ENCODE results near the gene IPO4.

Gene IPO4

GRCh38 chr14:24151404-24152080 lies 37.1 kb downstream of the IPO4 start:
- DNase-seq (ENCODE audit: low read depth), result no peak
- TF ChIP-seq CTCF (conservative IDR thresholded peaks at IDR 0.05; ENCODE audit: control insufficient read depth, insufficient read depth, low read depth, low read length), result no peak
- no peak overlapping the region for H3K4me3 ChIP-seq (ENCODE audit: control insufficient read depth, low read depth, low read length)

GRCh38 chr14:24150993-24151392 lies 37.6 kb downstream of the IPO4 start:
- no peak overlapping the region for H3K4me3 ChIP-seq (ENCODE audit: control insufficient read depth, low read depth, low read length)
- TF ChIP-seq CTCF (conservative IDR thresholded peaks at IDR 0.05; ENCODE audit: control insufficient read depth, insufficient read depth, low read depth, low read length), result no peak
- no peak for DNase-seq (ENCODE audit: low read depth)

GRCh38 chr14:24150567-24150966 lies 38.0 kb downstream of the IPO4 start:
- DNase-seq (ENCODE audit: low read depth), result no peak
- TF ChIP-seq CTCF (conservative IDR thresholded peaks at IDR 0.05; ENCODE audit: control insufficient read depth, insufficient read depth, low read depth, low read length), result no peak
- H3K4me3 ChIP-seq (ENCODE audit: control insufficient read depth, low read depth, low read length), result no peak overlapping the region

- no peak for DNase-seq (ENCODE audit: low read depth)
- no peak for TF ChIP-seq CTCF (conservative IDR thresholded peaks at IDR 0.05; ENCODE audit: control insufficient read depth, insufficient read depth, low read depth, low read length)
Measured at GRCh38 chr14:24150061-24150460, 38.6 kb downstream of the IPO4 start.

GRCh38 chr14:24149302-24149969 lies 39.2 kb downstream of the IPO4 start:
- TF ChIP-seq CTCF (conservative IDR thresholded peaks at IDR 0.05; ENCODE audit: control insufficient read depth, insufficient read depth, low read depth, low read length), result no peak
- no peak for DNase-seq (ENCODE audit: low read depth)
- no peak overlapping the region for H3K4me3 ChIP-seq (ENCODE audit: control insufficient read depth, low read depth, low read length)

More at GRCh38 chr14:24150061-24150460, 38.6 kb downstream of the IPO4 start:
- H3K4me3 ChIP-seq (ENCODE audit: control insufficient read depth, low read depth, low read length), result no peak overlapping the region

- TF ChIP-seq CTCF (conservative IDR thresholded peaks at IDR 0.05; ENCODE audit: control insufficient read depth, insufficient read depth, low read depth, low read length), result no peak
- no peak for DNase-seq (ENCODE audit: low read depth)
- H3K4me3 ChIP-seq (ENCODE audit: control insufficient read depth, low read depth, low read length), result peak overlapping the region; percentile 73
Measured at GRCh38 chr14:24147761-24148428, 40.7 kb downstream of the IPO4 start.
